GM12874 (cell line): ENCODE measurements around the gene GTF2IRD1.
A peak's percentile ranks its signal among the peaks of the same experiment; 100 is the strongest.

Experiments used
- TF ChIP-seq, protein P1 (sequence below): IDR thresholded peaks from 2 replicates; pipeline ENCODE4 v1.5.1; 2011; ENCODE audit warnings: low read depth, mild to moderate bottlenecking, control low read depth, low read length, moderate library complexity; ENCODE audit not compliant: insufficient read depth

The GTF2IRD1 gene

GRCh38 chr7:74579800-74580685 lies 126.3 kb downstream of the GTF2IRD1 start:
- TF ChIP-seq, protein P1, sequence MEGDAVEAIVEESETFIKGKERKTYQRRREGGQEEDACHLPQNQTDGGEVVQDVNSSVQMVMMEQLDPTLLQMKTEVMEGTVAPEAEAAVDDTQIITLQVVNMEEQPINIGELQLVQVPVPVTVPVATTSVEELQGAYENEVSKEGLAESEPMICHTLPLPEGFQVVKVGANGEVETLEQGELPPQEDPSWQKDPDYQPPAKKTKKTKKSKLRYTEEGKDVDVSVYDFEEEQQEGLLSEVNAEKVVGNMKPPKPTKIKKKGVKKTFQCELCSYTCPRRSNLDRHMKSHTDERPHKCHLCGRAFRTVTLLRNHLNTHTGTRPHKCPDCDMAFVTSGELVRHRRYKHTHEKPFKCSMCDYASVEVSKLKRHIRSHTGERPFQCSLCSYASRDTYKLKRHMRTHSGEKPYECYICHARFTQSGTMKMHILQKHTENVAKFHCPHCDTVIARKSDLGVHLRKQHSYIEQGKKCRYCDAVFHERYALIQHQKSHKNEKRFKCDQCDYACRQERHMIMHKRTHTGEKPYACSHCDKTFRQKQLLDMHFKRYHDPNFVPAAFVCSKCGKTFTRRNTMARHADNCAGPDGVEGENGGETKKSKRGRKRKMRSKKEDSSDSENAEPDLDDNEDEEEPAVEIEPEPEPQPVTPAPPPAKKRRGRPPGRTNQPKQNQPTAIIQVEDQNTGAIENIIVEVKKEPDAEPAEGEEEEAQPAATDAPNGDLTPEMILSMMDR: no peak

GRCh38 chr7:74581916-74582440 lies 128.3 kb downstream of the GTF2IRD1 start:
- TF ChIP-seq, protein P1: no peak

GRCh38 chr7:74582447-74583039 lies 128.8 kb downstream of the GTF2IRD1 start:
- TF ChIP-seq, protein P1: no peak

GRCh38 chr7:74583630-74584029 lies 129.9 kb downstream of the GTF2IRD1 start:
- TF ChIP-seq, protein P1: no peak

- TF ChIP-seq, protein P1: 0 out of 2 replicates have a peak, but pooled peaks have one; percentile 3
Observed at GRCh38 chr7:74584160-74584954, 130.7 kb downstream of the GTF2IRD1 start.

DNA sequence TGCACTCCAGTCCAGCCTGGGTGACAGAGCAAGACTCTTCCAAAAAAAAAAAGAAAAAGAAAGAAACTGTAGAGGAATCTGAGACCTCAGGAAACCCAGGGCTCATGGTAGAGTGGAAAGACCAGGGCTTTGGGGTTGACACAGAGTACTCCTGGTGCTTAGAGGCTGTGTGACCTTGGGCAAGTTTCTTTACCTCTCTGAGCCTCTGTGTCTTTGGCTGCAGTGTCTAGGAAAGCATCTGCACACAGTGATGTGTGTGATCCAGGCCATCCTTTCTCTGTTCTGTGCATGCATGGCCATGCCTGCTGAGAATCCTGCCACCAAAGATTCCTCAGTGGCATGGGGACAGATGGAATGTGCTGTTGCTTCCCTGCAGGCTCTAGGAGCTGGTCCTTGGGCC lies 132.1 kb downstream of the GTF2IRD1 start:
- TF ChIP-seq, protein P1: no peak
